Chondrocyte (in vitro differentiated cells): ENCODE measurements around the gene PHKA2. TPM values are rescaled to one million over a fixed set of nuclear protein-coding genes. Genes with fewer than 3 reads are reported as not detected.
A peak's percentile ranks its signal among the peaks of the same experiment; 100 is the strongest.
"Not testable (repeated sequence)": the region's sequence is repeated elsewhere in the genome, so short reads cannot be mapped to it uniquely, and the experiment has no call there.

Experiments used
- DNase-seq: peaks from one replicate; pipeline ENCODE4 v3.0.0; 2021; ENCODE audit warnings: mixed read lengths, low spot score
- H3K27ac Mint-ChIP-seq: one replicate; pipeline ENCODE4 v1.8.0; 2021; ENCODE audit warnings: mild to moderate bottlenecking, moderate library complexity, mixed read lengths; ENCODE audit not compliant: unreplicated experiment
- H3K27me3 Mint-ChIP-seq: 2 replicates; pipeline ENCODE4 v1.8.0; 2021; ENCODE audit warnings: low read depth, mixed read lengths
- H3K36me3 Mint-ChIP-seq: 2 replicates; pipeline ENCODE4 v1.8.0; 2021; ENCODE audit warnings: low read depth, mixed read lengths
- H3K4me1 Mint-ChIP-seq: 2 replicates; pipeline ENCODE4 v1.8.0; 2021; ENCODE audit warnings: low read depth, mild to moderate bottlenecking, mixed read lengths
- H3K4me3 Mint-ChIP-seq: one replicate; pipeline ENCODE4 v1.8.0; 2021; ENCODE audit warnings: mild to moderate bottlenecking, moderate library complexity, mixed read lengths; ENCODE audit not compliant: unreplicated experiment
- H3K9me3 Mint-ChIP-seq: 2 replicates; pipeline ENCODE4 v1.8.0; 2021; ENCODE audit warnings: low read depth, mixed read lengths
- total RNA-seq: library from RNA; stranded (reverse); gene quantifications from 3 replicates; pipeline ENCODE4 v1.2.1, GENCODE V29; 2021
- TF ChIP-seq, protein P1 (sequence below): fragments of 200-600 bp; sonication (generic); IDR thresholded peaks from 2 replicates; pipeline ENCODE4 v1.5.0; 2021; ENCODE audit warnings: antibody characterized with exemption, mild to moderate bottlenecking, moderate library complexity

PHKA2 gene
- total RNA-seq, 1 donor from 2014 or later = 16.2 TPM

DNA sequence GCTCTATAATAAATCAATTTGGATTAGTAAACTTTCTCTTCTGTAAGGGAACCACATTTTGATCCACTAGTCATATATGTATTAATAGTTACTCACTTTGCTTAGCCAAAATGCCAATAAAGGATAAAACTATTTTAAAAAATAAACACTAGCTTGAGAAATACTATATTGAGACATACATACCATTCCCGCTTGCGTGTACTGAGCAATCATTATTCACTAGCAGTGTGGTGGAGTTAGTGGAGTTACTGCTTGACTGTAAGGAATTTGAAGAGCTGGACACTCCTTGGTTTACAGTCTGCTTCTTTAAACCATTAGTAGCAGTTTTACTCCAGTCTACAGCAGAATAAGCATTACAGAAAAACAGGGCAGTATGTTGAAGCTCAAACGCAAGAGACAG lies 10.8 kb upstream of the PHKA2 start:
- peaks cover 3% of the 10 kb centered on the region for H3K9me3 Mint-ChIP-seq
- no peaks in the 10 kb centered on the region for H3K27me3 Mint-ChIP-seq
- DNase-seq = no peak
- peaks cover 38% of the 10 kb centered on the region for H3K4me1 Mint-ChIP-seq
- H3K27ac Mint-ChIP-seq = peak overlapping the region; percentile 67
- no peak overlapping the region for H3K4me3 Mint-ChIP-seq
- no peaks in the 10 kb centered on the region for H3K36me3 Mint-ChIP-seq
- TF ChIP-seq, protein P1, sequence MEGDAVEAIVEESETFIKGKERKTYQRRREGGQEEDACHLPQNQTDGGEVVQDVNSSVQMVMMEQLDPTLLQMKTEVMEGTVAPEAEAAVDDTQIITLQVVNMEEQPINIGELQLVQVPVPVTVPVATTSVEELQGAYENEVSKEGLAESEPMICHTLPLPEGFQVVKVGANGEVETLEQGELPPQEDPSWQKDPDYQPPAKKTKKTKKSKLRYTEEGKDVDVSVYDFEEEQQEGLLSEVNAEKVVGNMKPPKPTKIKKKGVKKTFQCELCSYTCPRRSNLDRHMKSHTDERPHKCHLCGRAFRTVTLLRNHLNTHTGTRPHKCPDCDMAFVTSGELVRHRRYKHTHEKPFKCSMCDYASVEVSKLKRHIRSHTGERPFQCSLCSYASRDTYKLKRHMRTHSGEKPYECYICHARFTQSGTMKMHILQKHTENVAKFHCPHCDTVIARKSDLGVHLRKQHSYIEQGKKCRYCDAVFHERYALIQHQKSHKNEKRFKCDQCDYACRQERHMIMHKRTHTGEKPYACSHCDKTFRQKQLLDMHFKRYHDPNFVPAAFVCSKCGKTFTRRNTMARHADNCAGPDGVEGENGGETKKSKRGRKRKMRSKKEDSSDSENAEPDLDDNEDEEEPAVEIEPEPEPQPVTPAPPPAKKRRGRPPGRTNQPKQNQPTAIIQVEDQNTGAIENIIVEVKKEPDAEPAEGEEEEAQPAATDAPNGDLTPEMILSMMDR = no peak

DNA sequence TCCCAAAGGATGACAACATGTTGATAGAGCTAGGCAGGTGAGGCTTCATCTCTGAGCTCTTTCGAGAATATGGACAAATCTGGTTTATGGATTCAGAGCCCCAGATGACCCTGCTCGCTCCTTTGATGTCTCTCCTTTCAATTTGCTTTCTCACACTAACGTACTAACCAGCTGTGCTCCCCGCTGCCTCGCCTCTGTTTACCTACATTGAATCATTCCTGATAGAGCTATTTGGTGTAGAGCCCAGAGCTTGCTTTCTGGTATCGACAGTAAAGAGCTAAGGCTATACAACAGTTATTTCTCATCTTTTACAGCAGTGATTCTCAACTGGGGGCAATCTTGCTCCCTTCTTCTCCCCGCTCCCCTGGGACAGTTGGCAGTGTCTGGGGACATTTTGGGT lies 8.9 kb upstream of the PHKA2 start:
- no peaks in the 10 kb centered on the region for H3K27me3 Mint-ChIP-seq
- H3K9me3 Mint-ChIP-seq = peaks cover 3% of the 10 kb centered on the region

DNA sequence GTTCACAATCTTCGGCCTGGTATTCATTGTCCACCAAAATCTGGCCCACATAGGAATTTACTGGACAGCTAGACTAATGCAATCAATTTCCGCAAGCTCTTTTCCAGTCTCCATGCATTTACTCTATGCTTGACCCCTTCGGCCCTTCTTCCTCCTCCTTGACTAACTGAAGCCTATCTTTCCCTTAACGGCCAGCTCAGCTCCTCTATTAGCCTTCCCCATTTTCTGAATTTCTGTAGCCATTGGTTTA lies 1.2 kb upstream of the PHKA2 start:
- Mint-ChIP-seq H3K4me3 (peak overlapping the region; percentile 73), H3K27ac (peak overlapping the region; percentile 68), H3K36me3 (no peaks in the 10 kb centered on the region), H3K27me3 (no peaks in the 10 kb centered on the region), H3K4me1 (peaks cover 11% of the 10 kb centered on the region), H3K9me3 (peaks cover 3% of the 10 kb centered on the region)
- TF ChIP-seq, protein P1 = no peak
- no peak for DNase-seq

More for the DNA sequence above, 8.9 kb upstream of the PHKA2 start:
- Mint-ChIP-seq H3K27ac (no peak overlapping the region), H3K4me1 (peaks cover 35% of the 10 kb centered on the region), H3K36me3 (no peaks in the 10 kb centered on the region), H3K4me3 (no peak overlapping the region)
- DNase-seq = no peak
- TF ChIP-seq, protein P1 = no peak

DNA sequence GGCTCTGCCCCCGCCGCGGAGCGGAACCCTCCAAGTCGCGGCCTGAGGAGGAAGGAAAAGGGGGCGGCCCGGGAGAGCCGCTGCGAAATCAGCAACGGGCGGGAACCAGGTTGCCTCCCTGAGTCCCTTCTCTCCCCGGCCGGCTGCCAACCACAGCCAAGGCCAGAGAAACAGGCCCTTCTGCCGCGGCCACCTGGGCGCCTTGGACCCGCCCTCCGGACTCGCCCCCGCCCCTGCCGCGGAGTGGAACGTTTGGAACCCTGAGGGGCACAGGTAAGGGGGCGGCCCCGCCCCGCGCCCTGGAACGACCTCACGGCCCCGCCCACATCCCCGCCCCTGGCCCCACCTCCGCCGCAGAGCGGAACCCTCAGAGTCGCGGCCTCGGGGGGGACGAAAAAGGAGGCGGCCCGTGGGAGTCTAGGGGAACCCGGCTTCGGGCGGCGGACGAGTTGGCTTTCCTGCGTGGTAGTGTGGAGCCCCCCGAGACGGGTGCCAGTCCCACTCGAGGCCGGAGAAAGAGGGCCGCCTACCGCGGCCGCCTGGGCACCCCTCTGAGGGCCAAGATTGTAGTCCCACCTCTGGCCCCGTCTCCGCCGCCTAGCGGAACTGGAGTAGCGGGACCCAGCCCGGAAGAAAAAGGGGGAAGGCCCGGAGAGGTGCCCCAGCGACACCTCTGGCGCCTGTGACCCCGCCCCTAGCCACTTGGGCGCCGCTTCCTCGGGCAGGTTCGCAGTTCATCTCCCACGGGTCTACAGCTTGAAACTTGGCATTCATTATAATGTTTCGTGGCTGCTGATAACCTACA lies 669 bp upstream of the PHKA2 start:
- peak; percentile 93 for DNase-seq
- peaks cover 1% of the 10 kb centered on the region for H3K9me3 Mint-ChIP-seq
- H3K36me3 Mint-ChIP-seq = no peaks in the 10 kb centered on the region
- H3K4me1 Mint-ChIP-seq = peaks cover 11% of the 10 kb centered on the region
- H3K27me3 Mint-ChIP-seq = no peaks in the 10 kb centered on the region
- peak overlapping the region; percentile 73 for H3K4me3 Mint-ChIP-seq
- TF ChIP-seq, protein P1 = peak; percentile 71
- peak overlapping the region; percentile 68 for H3K27ac Mint-ChIP-seq

DNA sequence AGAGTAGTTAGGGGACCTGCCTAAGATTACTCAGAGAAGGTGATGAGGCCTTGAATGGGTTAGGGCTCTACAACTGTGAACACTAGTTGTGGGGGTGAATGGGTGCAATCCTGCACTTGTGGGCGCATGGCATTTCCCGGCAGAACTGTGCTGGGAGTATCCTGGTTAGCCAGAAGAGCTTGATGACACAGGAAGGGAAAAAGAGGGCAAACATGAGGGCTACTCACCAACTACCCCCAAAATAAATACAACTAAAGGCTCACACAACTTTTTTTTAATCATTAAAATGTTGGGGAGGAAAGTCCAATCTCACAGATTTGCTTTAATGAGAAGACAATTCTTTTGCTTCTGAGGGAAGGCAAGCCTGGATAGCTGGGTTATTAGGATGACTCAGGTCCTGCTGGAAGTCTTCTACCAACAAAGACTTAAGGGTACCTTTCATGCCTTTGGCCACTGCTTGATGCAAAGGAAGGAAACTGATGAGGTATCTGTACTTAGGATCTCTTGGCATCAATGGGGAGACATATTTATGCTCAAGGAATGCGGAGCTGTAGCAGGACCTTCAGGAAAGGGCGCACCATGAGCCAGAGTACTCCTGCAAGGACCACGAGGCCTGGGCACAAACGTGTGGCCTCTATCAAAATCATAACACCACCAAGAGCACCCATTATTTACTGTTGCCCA lies 2.6 kb downstream of the PHKA2 start:
- H3K27ac Mint-ChIP-seq = no peak overlapping the region
- H3K36me3 Mint-ChIP-seq = no peaks in the 10 kb centered on the region
- no peaks in the 10 kb centered on the region for H3K27me3 Mint-ChIP-seq
- TF ChIP-seq, protein P1 = no peak
- H3K9me3 Mint-ChIP-seq = peaks cover 5% of the 10 kb centered on the region
- H3K4me3 Mint-ChIP-seq = no peak overlapping the region
- peaks cover 11% of the 10 kb centered on the region for H3K4me1 Mint-ChIP-seq
- no peak for DNase-seq

DNA sequence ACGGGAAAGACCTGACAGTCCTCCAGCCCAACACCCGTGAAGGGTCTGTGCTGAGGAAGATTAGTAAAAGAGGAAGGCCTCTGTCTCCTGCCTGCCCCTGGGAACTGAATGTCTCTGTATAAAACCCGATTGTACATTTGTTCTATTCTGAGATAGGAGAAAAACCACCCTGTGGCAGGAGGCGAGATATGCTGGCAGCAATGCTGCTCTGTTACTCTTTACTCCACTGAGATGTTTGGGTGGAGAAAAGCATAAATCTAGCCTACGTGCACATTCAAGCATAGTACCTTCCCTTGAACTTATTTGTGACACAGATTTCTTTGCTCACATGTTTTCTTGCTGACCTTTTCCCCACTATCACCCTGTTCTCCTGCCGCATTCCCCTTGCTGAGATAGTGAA lies 3.7 kb downstream of the PHKA2 start:
- not testable (repeated sequence) for H3K9me3 Mint-ChIP-seq, H3K4me3 Mint-ChIP-seq

More for the DNA sequence above, 3.7 kb downstream of the PHKA2 start:
- not testable (repeated sequence) for DNase-seq, H3K4me1 Mint-ChIP-seq, H3K36me3 Mint-ChIP-seq, H3K27me3 Mint-ChIP-seq, H3K27ac Mint-ChIP-seq
